Endodermal cell (in vitro differentiated cells): ENCODE data around the gene CAPN9. TPM values are rescaled to one million over a fixed set of nuclear protein-coding genes. Genes with fewer than 3 reads are reported as not detected.

Source experiments
- DNase-seq: peaks from one replicate; pipeline ENCODE4 v3.0.0-alpha.2; 2017
- H3K27ac ChIP-seq: 2 replicates; pipeline ENCODE4 v1.5.1; 2013; ENCODE audit warnings: mild to moderate bottlenecking, low read depth, low read length, moderate library complexity
- H3K27me3 ChIP-seq: 2 replicates; pipeline ENCODE4 v1.6.1; 2013; ENCODE audit warnings: mild to moderate bottlenecking, low read length, moderate library complexity; ENCODE audit not compliant: insufficient read depth, control insufficient read depth, poor library complexity, severe bottlenecking
- H3K36me3 ChIP-seq: 2 replicates; pipeline ENCODE4 v1.7.0; 2013; ENCODE audit warnings: mild to moderate bottlenecking, low read length, moderate library complexity; ENCODE audit not compliant: control insufficient read depth, insufficient read depth
- H3K4me1 ChIP-seq: one replicate; pipeline ENCODE4 v1.7.0; 2013; ENCODE audit warnings: low read length; ENCODE audit not compliant: control insufficient read depth, insufficient read depth
- H3K4me3 ChIP-seq: 2 replicates; pipeline ENCODE4 v1.5.1; 2013; ENCODE audit warnings: mild to moderate bottlenecking, low read length, moderate library complexity
- H3K9ac ChIP-seq: 2 replicates; pipeline ENCODE4 v1.6.1; 2013; ENCODE audit warnings: mild to moderate bottlenecking, low read length, moderate library complexity; ENCODE audit not compliant: poor library complexity, severe bottlenecking; ENCODE audit errors: extremely low read depth
- H3K9me3 ChIP-seq: 2 replicates; pipeline ENCODE4 v1.6.1; 2013; ENCODE audit warnings: mild to moderate bottlenecking, low read length, moderate library complexity; ENCODE audit not compliant: control insufficient read depth
- H3K27ac Mint-ChIP-seq: 2 replicates; pipeline ENCODE4 v1.8.0; 2020; ENCODE audit warnings: mixed read lengths
- H3K27me3 Mint-ChIP-seq: 2 replicates; pipeline ENCODE4 v1.8.0; 2021; ENCODE audit warnings: mild to moderate bottlenecking, mixed read lengths; ENCODE audit not compliant: insufficient read depth
- H3K36me3 Mint-ChIP-seq: 2 replicates; pipeline ENCODE4 v1.8.0; 2020; ENCODE audit warnings: low read depth, mixed read lengths
- H3K4me1 Mint-ChIP-seq: 2 replicates; pipeline ENCODE4 v1.8.0; 2020; ENCODE audit warnings: mixed read lengths
- H3K4me3 Mint-ChIP-seq: 2 replicates; pipeline ENCODE4 v1.8.0; 2020; ENCODE audit warnings: mild to moderate bottlenecking, moderate library complexity, mixed read lengths
- H3K9me3 Mint-ChIP-seq: 2 replicates; pipeline ENCODE4 v1.8.0; 2020; ENCODE audit warnings: mild to moderate bottlenecking, mixed read lengths
- CTCF ChIP-seq: fragments of 200-600 bp; sonication (generic); conservative IDR thresholded peaks from 2 replicates; pipeline ENCODE4 v1.5.0; 2021; ENCODE audit warnings: antibody characterized with exemption, mild to moderate bottlenecking
- WGBS, 2 experiments: methylation state at CpG; one replicate each; pipeline versions ENCODE4 v1.1.5 to v1.1.7; 2013; ENCODE audit warnings: missing lambda C conversion rate in 2 of 2, mixed read lengths in 1 of 2; ENCODE audit not compliant: insufficient coverage in 1 of 2, insufficient read length in 1 of 2; 5-methylcytosine and 5-hydroxymethylcytosine counted together
- total RNA-seq, 2 donors: library from RNA; stranded (reverse); fragmentation: NEBNext Ultra II Directional in 1 of 2; extraction: Animal tissue kit (Norgen Biotek cat#: 25700) in 1 of 2; gene quantifications; 2 replicates in 1 of 2; 3 replicates in 1 of 2; pipeline ENCODE4 v1.2.1, GENCODE V29; 2021

The CAPN9 gene
- total RNA-seq, 2 donors from 2014 or later = 1.1 TPM

- H3K27me3 ChIP-seq = no peaks in the 10 kb centered on the region
- WGBS, 2 experiments = 75 to 83% methylated on average over 8 to 16 of the region's 16 CpGs
- H3K27me3 Mint-ChIP-seq = no peaks in the 10 kb centered on the region
- no peaks in the 10 kb centered on the region for H3K36me3 Mint-ChIP-seq
- TF ChIP-seq CTCF = no peak
- H3K27ac Mint-ChIP-seq = no peak overlapping the region
- no peak overlapping the region for H3K9ac ChIP-seq
- H3K9me3 Mint-ChIP-seq = no peaks in the 10 kb centered on the region
- H3K4me1 Mint-ChIP-seq = peaks cover 51% of the 10 kb centered on the region
- H3K36me3 ChIP-seq = no peaks in the 10 kb centered on the region
- peaks cover 13% of the 10 kb centered on the region for H3K4me1 ChIP-seq
- H3K4me3 ChIP-seq = no peak overlapping the region
- H3K9me3 ChIP-seq = no peaks in the 10 kb centered on the region
- DNase-seq = no peak
- H3K4me3 Mint-ChIP-seq = no peak overlapping the region
- no peak overlapping the region for H3K27ac ChIP-seq
These were observed 957 bp downstream of the CAPN9 start for GRCh38 chr1:230747890-230748800.

GRCh38 chr1:230749150-230749549, 2.0 kb downstream of the CAPN9 start:
- Mint-ChIP-seq H3K4me3 (no peak overlapping the region), H3K27me3 (no peaks in the 10 kb centered on the region), H3K36me3 (no peaks in the 10 kb centered on the region), H3K27ac (no peak overlapping the region), H3K4me1 (peaks cover 53% of the 10 kb centered on the region), H3K9me3 (no peaks in the 10 kb centered on the region)
- no peak for TF ChIP-seq CTCF
- no peak overlapping the region for H3K9ac ChIP-seq
- no peak overlapping the region for H3K4me3 ChIP-seq
- H3K4me1 ChIP-seq = peaks cover 13% of the 10 kb centered on the region
- no peaks in the 10 kb centered on the region for H3K9me3 ChIP-seq
- H3K27me3 ChIP-seq = no peaks in the 10 kb centered on the region
- no peak for DNase-seq
- H3K36me3 ChIP-seq = no peaks in the 10 kb centered on the region
- H3K27ac ChIP-seq = no peak overlapping the region
- WGBS, 2 experiments = 88 to 91% methylated on average over 12 of the region's 12 CpGs

GRCh38 chr1:230749635-230750034, 2.4 kb downstream of the CAPN9 start:
- Mint-ChIP-seq H3K27ac (no peak overlapping the region), H3K4me3 (no peak overlapping the region), H3K4me1 (peaks cover 48% of the 10 kb centered on the region), H3K9me3 (no peaks in the 10 kb centered on the region), H3K36me3 (no peaks in the 10 kb centered on the region), H3K27me3 (no peaks in the 10 kb centered on the region)
- H3K4me1 ChIP-seq = peaks cover 13% of the 10 kb centered on the region
- no peak for DNase-seq
- H3K27ac ChIP-seq = no peak overlapping the region
- WGBS, 2 experiments = 85 to 86% methylated on average over 3 of the region's 3 CpGs
- H3K9ac ChIP-seq = no peak overlapping the region
- no peaks in the 10 kb centered on the region for H3K36me3 ChIP-seq
- H3K9me3 ChIP-seq = no peaks in the 10 kb centered on the region
- no peak for TF ChIP-seq CTCF
- H3K4me3 ChIP-seq = no peak overlapping the region
- no peaks in the 10 kb centered on the region for H3K27me3 ChIP-seq
